LHCN-M2 (cell line): ENCODE measurements around the gene ALDH9A1. TPM values are rescaled to one million over a fixed set of nuclear protein-coding genes. Genes with fewer than 3 reads are reported as not detected.
"Not testable (repeated sequence)": the region's sequence is repeated elsewhere in the genome, so short reads cannot be mapped to it uniquely, and the experiment has no call there.

Experiments used
- DNase-seq: peaks from one replicate; pipeline ENCODE4 v3.0.0-alpha.2; 2012; ENCODE audit warnings: low read depth
- total RNA-seq: library from RNA; depleted of rRNA; stranded (reverse); fragments of >200 nt; gene quantifications from 2 replicates; pipeline ENCODE4 v1.2.3, GENCODE V29; 2014

The ALDH9A1 gene
- total RNA-seq, 1 experiment from 2014 or later = 118 TPM

GRCh38 chr1:165686971-165687433, 11.4 kb downstream of the ALDH9A1 start:
- DNase-seq = no peak

- peak; percentile 5 for DNase-seq
These were observed 12.0 kb downstream of the ALDH9A1 start for GRCh38 chr1:165686121-165686970.

GRCh38 chr1:165683848-165684485, 14.4 kb downstream of the ALDH9A1 start:
- DNase-seq = no peak

- DNase-seq = not testable (repeated sequence)
These were observed 17.6 kb downstream of the ALDH9A1 start for GRCh38 chr1:165680773-165681172.

- no peak for DNase-seq
These were observed 18.1 kb downstream of the ALDH9A1 start for GRCh38 chr1:165680303-165680702.

GRCh38 chr1:165679282-165680036, 18.9 kb downstream of the ALDH9A1 start:
- DNase-seq = no peak

GRCh38 chr1:165678509-165678908, 19.9 kb downstream of the ALDH9A1 start:
- DNase-seq = no peak

GRCh38 chr1:165675794-165676193, 22.6 kb downstream of the ALDH9A1 start:
- peak; percentile 15 for DNase-seq

GRCh38 chr1:165674599-165674998, 23.8 kb downstream of the ALDH9A1 start:
- DNase-seq = no peak

- peak; percentile 25 for DNase-seq
These were observed 26.8 kb downstream of the ALDH9A1 start for GRCh38 chr1:165671526-165671925.

GRCh38 chr1:165668184-165668583, 30.2 kb downstream of the ALDH9A1 start:
- DNase-seq = no peak

- peak; percentile 39 for DNase-seq
These were observed 32.1 kb downstream of the ALDH9A1 start for GRCh38 chr1:165666152-165666825.

- DNase-seq = no peak
These were observed 36.2 kb downstream of the ALDH9A1 start for GRCh38 chr1:165662186-165662585.

- no peak for DNase-seq
These were observed 36.7 kb downstream of the ALDH9A1 start for GRCh38 chr1:165661703-165662102.

GRCh38 chr1:165659581-165659895, 38.8 kb downstream of the ALDH9A1 start:
- DNase-seq = no peak

GRCh38 chr1:165658766-165659580, 39.4 kb downstream of the ALDH9A1 start:
- DNase-seq = not testable (repeated sequence)

GRCh38 chr1:165650981-165651625, 47.3 kb downstream of the ALDH9A1 start:
- no peak for DNase-seq

- no peak for DNase-seq
These were observed 49.3 kb downstream of the ALDH9A1 start for GRCh38 chr1:165648919-165649572.

- no peak for DNase-seq
These were observed 50.4 kb downstream of the ALDH9A1 start for GRCh38 chr1:165647970-165648369.

- no peak for DNase-seq
These were observed 50.8 kb downstream of the ALDH9A1 start for GRCh38 chr1:165647517-165647916.
